Measurements from ENCODE around the gene ULBP3. TPM values are rescaled to one million over a fixed set of nuclear protein-coding genes. Genes with fewer than 3 reads are reported as not detected.
A peak's percentile ranks its signal among the peaks of the same experiment; 100 is the strongest.
"Not testable (repeated sequence)": the region's sequence is repeated elsewhere in the genome, so short reads cannot be mapped to it uniquely, and the experiment has no call there.

Gene ULBP3
- polyA plus RNA-seq, 1 donor from 2014 or later = 2.2 TPM

GRCh38 chr6:150078788-150079187 lies 9.9 kb upstream of the ULBP3 start:
- H3K27ac ChIP-seq (ENCODE audit: low read length) = no peak overlapping the region
- no peaks in the 10 kb centered on the region for H3K9me2 ChIP-seq (ENCODE audit: insufficient read depth, low read length)
- no peaks in the 10 kb centered on the region for H3F3A ChIP-seq (ENCODE audit: insufficient read depth, low read length, poor library complexity, severe bottlenecking)
- no peaks in the 10 kb centered on the region for H3K79me2 ChIP-seq (replicated peaks; ENCODE audit: insufficient read depth, low read length)
- H4K20me1 ChIP-seq (ENCODE audit: insufficient read depth) = no peaks in the 10 kb centered on the region
- no peaks in the 10 kb centered on the region for H3K36me3 ChIP-seq (ENCODE audit: insufficient read depth, low read length)
- no peak overlapping the region for H2AFZ ChIP-seq (ENCODE audit: low read depth, low read length)
- H3K4me3 ChIP-seq (ENCODE audit: low read length) = no peak overlapping the region
- H3K4me2 ChIP-seq (ENCODE audit: low read length) = no peak overlapping the region
- TF ChIP-seq MXI1 (conservative IDR thresholded peaks at IDR 0.05; ENCODE audit: poor library complexity, severe bottlenecking) = no peak
- no peak for TF ChIP-seq POLR2AphosphoS5 (IDR thresholded peaks at IDR 0.05)
- no peak overlapping the region for H3K9ac ChIP-seq (ENCODE audit: low read length)
- no peaks in the 10 kb centered on the region for H3K9me3 ChIP-seq (ENCODE audit: low read length)
- H3K27me3 ChIP-seq (ENCODE audit: insufficient read depth, low read depth, low read length) = no peaks in the 10 kb centered on the region

DNA sequence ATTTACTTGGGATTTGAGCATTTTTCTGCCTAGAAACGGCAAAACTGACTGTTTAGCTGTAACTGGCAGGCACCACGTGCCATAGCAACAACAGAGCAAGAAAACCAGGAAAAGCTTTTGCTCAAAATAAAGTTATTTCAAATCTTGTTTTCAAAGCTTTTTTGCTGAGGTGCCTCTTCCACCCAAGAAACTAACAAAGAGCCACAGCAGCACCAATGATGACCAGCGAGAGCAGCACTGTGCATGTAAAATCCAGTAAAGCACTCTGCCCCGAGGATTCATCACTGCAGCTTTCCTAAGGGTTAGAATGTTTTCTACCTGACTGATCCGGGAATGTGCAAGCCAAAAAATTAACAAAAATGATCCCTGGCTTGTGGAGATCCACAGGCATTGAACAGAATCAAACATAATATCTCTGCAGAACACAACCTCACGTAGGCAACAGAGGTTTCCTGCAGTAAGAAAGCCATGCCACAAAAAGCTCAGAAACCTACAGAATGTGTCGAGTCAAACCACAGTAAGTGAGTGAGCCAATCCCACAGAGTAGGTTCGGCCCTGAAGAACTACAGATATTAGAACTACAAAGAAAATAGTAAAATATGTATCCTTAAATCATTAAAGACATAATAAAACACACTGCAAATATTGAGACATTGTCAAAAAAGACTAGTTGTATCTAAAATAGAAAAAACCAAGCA lies 7.4 kb upstream of the ULBP3 start:
- Histone ChIP-seq H3K27ac (ENCODE audit: low read length) (no peak overlapping the region), H3K27me3 (ENCODE audit: insufficient read depth, low read depth, low read length) (no peaks in the 10 kb centered on the region), H4K20me1 (ENCODE audit: insufficient read depth) (no peaks in the 10 kb centered on the region), H3K36me3 (ENCODE audit: insufficient read depth, low read length) (no peaks in the 10 kb centered on the region), H3K9me3 (ENCODE audit: low read length) (no peaks in the 10 kb centered on the region), H3K79me2 (replicated peaks; ENCODE audit: insufficient read depth, low read length) (no peaks in the 10 kb centered on the region), H3F3A (ENCODE audit: insufficient read depth, low read length, poor library complexity, severe bottlenecking) (no peaks in the 10 kb centered on the region), H3K9ac (ENCODE audit: low read length) (no peak overlapping the region), H3K4me3 (ENCODE audit: low read length) (no peak overlapping the region), H3K9me2 (ENCODE audit: insufficient read depth, low read length) (no peaks in the 10 kb centered on the region), H2AFZ (ENCODE audit: low read depth, low read length) (no peak overlapping the region), H3K4me2 (ENCODE audit: low read length) (no peak overlapping the region)
- TF ChIP-seq EP300 (conservative IDR thresholded peaks at IDR 0.05; ENCODE audit: poor library complexity, severe bottlenecking) (no peak), CTCF (IDR thresholded peaks at IDR 0.05; ENCODE audit: poor library complexity, severe bottlenecking) (peak; percentile 45), MXI1 (conservative IDR thresholded peaks at IDR 0.05; ENCODE audit: poor library complexity, severe bottlenecking) (no peak)

GRCh38 chr6:150075034-150075421 lies 6.1 kb upstream of the ULBP3 start:
- H3K4me2 ChIP-seq (ENCODE audit: low read length) = no peak overlapping the region
- H4K20me1 ChIP-seq (ENCODE audit: insufficient read depth) = no peaks in the 10 kb centered on the region
- no peaks in the 10 kb centered on the region for H3K36me3 ChIP-seq (ENCODE audit: insufficient read depth, low read length)
- no peaks in the 10 kb centered on the region for H3F3A ChIP-seq (ENCODE audit: insufficient read depth, low read length, poor library complexity, severe bottlenecking)
- no peaks in the 10 kb centered on the region for H3K9me3 ChIP-seq (ENCODE audit: low read length)
- H3K27ac ChIP-seq (ENCODE audit: low read length) = no peak overlapping the region
- H3K4me3 ChIP-seq (ENCODE audit: low read length) = no peak overlapping the region
- no peaks in the 10 kb centered on the region for H3K27me3 ChIP-seq (ENCODE audit: insufficient read depth, low read depth, low read length)
- no peaks in the 10 kb centered on the region for H3K79me2 ChIP-seq (replicated peaks; ENCODE audit: insufficient read depth, low read length)
- H2AFZ ChIP-seq (ENCODE audit: low read depth, low read length) = no peak overlapping the region
- no peak for TF ChIP-seq SMC3 (conservative IDR thresholded peaks at IDR 0.05; ENCODE audit: poor library complexity)
- no peak for TF ChIP-seq EZH2 (IDR thresholded peaks at IDR 0.05; ENCODE audit: borderline replicate concordance, insufficient read depth, low read length, poor library complexity, severe bottlenecking)
- TF ChIP-seq POLR2AphosphoS5 (IDR thresholded peaks at IDR 0.05) = no peak
- TF ChIP-seq RAD21 (conservative IDR thresholded peaks at IDR 0.05) = no peak
- no peak for TF ChIP-seq MXI1 (conservative IDR thresholded peaks at IDR 0.05; ENCODE audit: poor library complexity, severe bottlenecking)
- no peak for TF ChIP-seq EP300 (conservative IDR thresholded peaks at IDR 0.05; ENCODE audit: poor library complexity, severe bottlenecking)
- TF ChIP-seq REST (IDR thresholded peaks at IDR 0.05; ENCODE audit: borderline replicate concordance) = no peak
- no peak for TF ChIP-seq TAF1 (IDR thresholded peaks at IDR 0.05; ENCODE audit: low read depth)
- no peak for TF ChIP-seq CTCF (IDR thresholded peaks at IDR 0.05; ENCODE audit: poor library complexity, severe bottlenecking)
- no peaks in the 10 kb centered on the region for H3K9me2 ChIP-seq (ENCODE audit: insufficient read depth, low read length)
- no peak overlapping the region for H3K9ac ChIP-seq (ENCODE audit: low read length)

DNA sequence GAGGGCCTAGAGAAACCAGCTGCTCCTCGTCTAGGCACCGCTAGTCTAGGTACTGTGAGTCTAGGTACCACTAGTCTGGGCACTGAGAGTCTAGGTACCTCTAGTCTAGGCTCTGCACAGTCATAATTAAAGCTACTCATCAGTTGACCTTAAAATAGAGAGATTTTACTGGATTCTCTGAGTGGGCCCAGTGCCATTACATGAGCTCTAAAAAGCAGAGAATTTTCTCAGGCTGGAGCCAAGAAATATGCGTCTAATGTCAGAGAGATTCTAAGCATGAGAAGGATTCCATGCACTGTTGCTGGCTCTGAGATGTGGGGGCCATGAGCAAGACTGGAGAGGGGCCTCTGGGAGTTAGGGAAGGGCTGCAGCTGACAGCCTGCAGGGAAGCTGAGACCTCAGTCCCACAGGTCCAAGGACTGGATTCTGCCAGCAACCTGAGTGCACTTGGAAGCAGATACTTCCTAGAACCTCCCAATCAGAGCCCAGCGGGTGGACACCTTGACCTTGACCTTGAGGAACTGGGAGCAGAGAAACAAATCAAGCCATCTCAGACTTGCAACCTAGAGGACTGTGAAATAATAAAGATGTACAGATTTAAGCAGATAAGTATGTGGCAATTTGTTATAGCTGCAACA lies 5.6 kb upstream of the ULBP3 start:
- not testable (repeated sequence) for H3K79me2 ChIP-seq (replicated peaks; ENCODE audit: insufficient read depth, low read length); H3K4me3 ChIP-seq (ENCODE audit: low read length); H3K27ac ChIP-seq (ENCODE audit: low read length); H3K27me3 ChIP-seq (ENCODE audit: insufficient read depth, low read depth, low read length); H3F3A ChIP-seq (ENCODE audit: insufficient read depth, low read length, poor library complexity, severe bottlenecking); H3K9me3 ChIP-seq (ENCODE audit: low read length); H2AFZ ChIP-seq (ENCODE audit: low read depth, low read length); H4K20me1 ChIP-seq (ENCODE audit: insufficient read depth); H3K4me2 ChIP-seq (ENCODE audit: low read length); H3K9ac ChIP-seq (ENCODE audit: low read length); H3K9me2 ChIP-seq (ENCODE audit: insufficient read depth, low read length); H3K36me3 ChIP-seq (ENCODE audit: insufficient read depth, low read length)
